HG03139 (cell line): ENCODE results near the gene RBM20.
A peak's percentile ranks its signal among the peaks of the same experiment; 100 is the strongest.

Source experiments
- ATAC-seq: cut with Tn5 transposase; IDR thresholded peaks from one replicate; pipeline ENCODE4 v1.9.1; 2021; ENCODE audit not compliant: unreplicated experiment

RBM20 gene

GRCh38 chr10:110864662-110865140 lies 220.6 kb downstream of the RBM20 start:
- ATAC-seq = peak; percentile 51

- no peak for ATAC-seq
These were observed 221.2 kb downstream of the RBM20 start for GRCh38 chr10:110865186-110865808.

- no peak for ATAC-seq
These were observed 221.8 kb downstream of the RBM20 start for GRCh38 chr10:110865809-110866482.

GRCh38 chr10:110867011-110867806 lies 223.1 kb downstream of the RBM20 start:
- peak; percentile 26 for ATAC-seq

- no peak for ATAC-seq
These were observed 223.8 kb downstream of the RBM20 start for GRCh38 chr10:110867807-110868465.

- ATAC-seq = no peak
These were observed 224.8 kb downstream of the RBM20 start for GRCh38 chr10:110868981-110869380.

- ATAC-seq = no peak
These were observed 226.7 kb downstream of the RBM20 start for GRCh38 chr10:110870823-110871297.

- peak; percentile 70 for ATAC-seq
These were observed 227.4 kb downstream of the RBM20 start, which contains the start of gene PDCD4 for GRCh38 chr10:110871298-110872084. Gene PDCD4, plus strand, starts transcription at chr10:110871928. Its CDS starts 4,100 bp downstream, at chr10:110876028.

GRCh38 chr10:110872145-110872983 lies 228.2 kb downstream of the RBM20 start:
- ATAC-seq = peak; percentile 34

- no peak for ATAC-seq
These were observed 229.1 kb downstream of the RBM20 start for GRCh38 chr10:110872984-110873923.

GRCh38 chr10:110873951-110874350 lies 229.8 kb downstream of the RBM20 start:
- no peak for ATAC-seq

- no peak for ATAC-seq
These were observed 231.9 kb downstream of the RBM20 start for GRCh38 chr10:110876000-110876399.

- no peak for ATAC-seq
These were observed 232.7 kb downstream of the RBM20 start for GRCh38 chr10:110876788-110877187.

- no peak for ATAC-seq
These were observed 235.9 kb downstream of the RBM20 start for GRCh38 chr10:110880012-110880411.

GRCh38 chr10:110881247-110881646 lies 237.1 kb downstream of the RBM20 start:
- ATAC-seq = no peak

GRCh38 chr10:110881905-110882304 lies 237.8 kb downstream of the RBM20 start:
- no peak for ATAC-seq

- ATAC-seq = no peak
These were observed 239.8 kb downstream of the RBM20 start for GRCh38 chr10:110883924-110884323.
